SK-N-MC (cell line): Measurements from ENCODE around the gene IL17C.

ENCODE experiments used
- EZH2 ChIP-seq: fragments of 200-600 bp; sonication (generic); IDR thresholded peaks from one replicate; pipeline ENCODE4 v1.6.1; 2017; ENCODE audit warnings: antibody characterized with exemption
- POLR2AphosphoS5 ChIP-seq: IDR thresholded peaks from 2 replicates; pipeline ENCODE4 v1.6.1; 2012; ENCODE audit warnings: mild to moderate bottlenecking, low read depth, low read length, borderline replicate concordance

GRCh38 chr16:88684569-88685155, 46.3 kb downstream of the IL17C start:
- no peak for TF ChIP-seq POLR2AphosphoS5
- TF ChIP-seq EZH2: no peak
